Panc1 (cell line): ENCODE measurements around the gene MRPL55. TPM values are rescaled to one million over a fixed set of nuclear protein-coding genes. Genes with fewer than 3 reads are reported as not detected.

Experiments
- ATAC-seq: fragments of 200-7000 bp; cut with Tn5 transposase; 2 replicates; pipeline ENCODE4 v1.9.1; 2020; ENCODE audit warnings: mild to moderate bottlenecking, moderate library complexity
- BruUV-seq: library from RNA; stranded (reverse); fragments of 400-500 nt; replicated peaks from 2 replicates; lab custom pipeline; 2021; lab: Mats Ljungman, UMichigan
- CTCF ChIA-PET: fragments of 300-600 bp; sonication (Branson Sonifier 250); formaldehyde crosslinking; loops from one replicate; lab custom pipeline; 2022; ENCODE audit warnings: antibody characterized with exemption; lab: Charles Lee
- POLR2A ChIA-PET: fragments of 300-600 bp; sonication (Branson Sonifier 250); formaldehyde crosslinking; loops from one replicate; lab custom pipeline; 2022; ENCODE audit warnings: antibody characterized with exemption; lab: Charles Lee
- DNase-seq: peaks from one replicate; pipeline ENCODE4 v3.0.0-alpha.2; 2010; ENCODE audit warnings: low read depth, low spot score
- H3K27ac ChIP-seq: 2 replicates; pipeline ENCODE4 v1.5.1; 2011; ENCODE audit warnings: mild to moderate bottlenecking, low read length, inconsistent platforms
- H3K27me3 ChIP-seq: fragments of 200-500 bp; sonication (Bioruptor generic); 2 replicates; pipeline ENCODE4 v1.6.0; 2014; ENCODE audit warnings: low read length, inconsistent platforms; ENCODE audit not compliant: control insufficient read depth, insufficient read depth
- H3K36me3 ChIP-seq: fragments of 200-500 bp; sonication (Bioruptor generic); 2 replicates; pipeline ENCODE4 v1.5.1; 2014; ENCODE audit warnings: inconsistent platforms, mild to moderate bottlenecking, low read length, moderate library complexity; ENCODE audit not compliant: control insufficient read depth, insufficient read depth
- H3K4me1 ChIP-seq: 2 replicates; pipeline ENCODE4 v1.5.1; 2011; ENCODE audit warnings: inconsistent platforms, mild to moderate bottlenecking, low read length, moderate library complexity; ENCODE audit not compliant: control insufficient read depth, insufficient read depth
- H3K4me3 ChIP-seq, 2 experiments: 2 replicates each; pipeline ENCODE4 v1.5.1; 2011 to 2012; ENCODE audit warnings: low read depth in 2 of 2, low read length in 2 of 2, mild to moderate bottlenecking in 2 of 2, inconsistent platforms in 1 of 2, moderate library complexity in 1 of 2
- H3K9me3 ChIP-seq: fragments of 200-500 bp; sonication (Bioruptor generic); 2 replicates; pipeline ENCODE4 v1.5.1; 2014; ENCODE audit warnings: low read depth, mild to moderate bottlenecking, inconsistent platforms, low read length, moderate library complexity; ENCODE audit not compliant: control insufficient read depth, insufficient read depth
- POLR2AphosphoS5 ChIP-seq: IDR thresholded peaks from 2 replicates; pipeline ENCODE4 v1.6.1; 2012; ENCODE audit warnings: mild to moderate bottlenecking, low read depth, low read length, moderate library complexity
- SIN3A ChIP-seq: IDR thresholded peaks from 2 replicates; pipeline ENCODE4 v1.6.1; 2012; ENCODE audit warnings: low read depth, mild to moderate bottlenecking, low read length, moderate library complexity, borderline replicate concordance; ENCODE audit not compliant: insufficient read depth
- TCF7L2 ChIP-seq: IDR thresholded peaks from 2 replicates; pipeline ENCODE4 v1.6.1; 2011; ENCODE audit warnings: mild to moderate bottlenecking, low read depth, low read length, inconsistent platforms
- in situ Hi-C: cut with HindIII; loops from 2 replicates; pipeline ENCODE4 v1.10.0; 2016; ENCODE audit warnings: low sequenced_read_pairs, low pct_unique_long_range_greater_than_20kb
- intact Hi-C: fragments of 100-400 bp; cut with micrococcal nuclease; formaldehyde crosslinking; loops from one replicate; pipeline ENCODE4 v1.10.0; 2022; ENCODE audit not compliant: unreplicated experiment
- microRNA-seq: library from miRNA; unstranded; fragments of <30 nt; microRNA quantifications from one replicate; pipeline ENCODE4 v1.1.0, GENCODE V29; 2020; ENCODE audit not compliant: unreplicated experiment
- total RNA-seq: library from RNA; stranded (reverse); gene quantifications from one replicate; pipeline ENCODE4 v1.2.1, GENCODE V29; 2021; ENCODE audit not compliant: unreplicated experiment
- TF ChIP-seq, protein P1 (sequence below): fragments of 450-650 bp; IDR thresholded peaks from 2 replicates; pipeline ENCODE4 v1.5.1; 2017; ENCODE audit warnings: mild to moderate bottlenecking
- TF ChIP-seq, protein P2 (sequence below), 2 experiments: IDR thresholded peaks; 2 replicates each; pipeline ENCODE4 v1.6.1; 2011 to 2012; ENCODE audit warnings: low read depth in 2 of 2, control low read depth in 1 of 2, low read length in 1 of 2, mild to moderate bottlenecking in 1 of 2, moderate library complexity in 1 of 2; ENCODE audit not compliant: insufficient read depth in 1 of 2

Gene MRPL55
- total RNA-seq, 1 experiment from 2014 or later: 53.0 TPM

DNA sequence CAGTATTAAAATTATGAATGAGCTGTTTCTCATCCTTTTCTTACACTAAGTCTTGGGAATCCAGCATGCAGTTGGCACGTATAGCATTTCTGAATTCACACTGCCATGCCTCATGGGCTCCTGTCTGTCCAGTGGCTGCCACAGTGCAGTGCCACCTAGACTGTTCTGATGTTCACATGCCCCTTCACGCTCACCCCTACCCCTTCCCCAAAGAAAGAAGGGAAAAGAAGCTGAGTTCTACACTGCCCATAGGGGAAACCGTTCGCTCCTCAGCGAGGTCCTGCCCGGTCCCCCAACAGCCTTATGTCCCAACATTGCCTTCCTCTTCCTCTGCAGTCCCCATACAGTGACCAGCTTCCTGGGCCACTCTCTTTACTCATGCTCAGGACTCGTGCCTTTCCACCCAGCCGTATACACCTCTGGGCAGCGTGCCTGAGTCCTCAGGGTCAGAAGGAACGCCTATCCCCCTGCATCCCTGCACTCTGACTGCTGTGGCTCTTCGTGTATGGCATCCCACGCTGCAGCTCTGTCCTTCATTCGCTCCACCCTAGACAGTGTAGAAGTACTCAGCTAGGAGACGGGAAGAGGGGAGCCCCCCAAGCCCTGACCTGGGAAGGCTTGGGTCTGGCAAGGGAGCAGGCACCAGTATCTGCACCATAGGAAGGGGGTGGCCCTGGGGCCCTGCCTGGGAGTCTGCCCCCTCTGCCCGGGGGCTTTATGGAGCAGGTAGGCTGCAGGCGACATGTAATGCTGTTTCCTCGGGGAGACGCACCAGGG lies 50.7 kb downstream of the MRPL55 start:
- DNase-seq (no peak), ATAC-seq (peak; percentile 10; the same call in 1 of the 2 replicates)
- Histone ChIP-seq H3K27ac (no peak overlapping the region), H3K4me1 (peaks cover 3% of the 10 kb centered on the region; the same call in 1 of the 2 replicates), H3K36me3 (no peaks in the 10 kb centered on the region), H3K9me3 (no peaks in the 10 kb centered on the region), H3K4me3 (no peak overlapping the region), H3K27me3 (peaks cover 6% of the 10 kb centered on the region; the same call in 1 of the 2 replicates)
- intact Hi-C loops (no loop called here), in situ Hi-C loops (no loop called here)
- ChIA-PET POLR2A (no interaction called here), CTCF (no interaction called here)
- BruUV-seq: no TSS peak
- no peak for TF ChIP-seq POLR2AphosphoS5
- no peak for TF ChIP-seq SIN3A
- TF ChIP-seq TCF7L2: no peak
- TF ChIP-seq, protein P1, sequence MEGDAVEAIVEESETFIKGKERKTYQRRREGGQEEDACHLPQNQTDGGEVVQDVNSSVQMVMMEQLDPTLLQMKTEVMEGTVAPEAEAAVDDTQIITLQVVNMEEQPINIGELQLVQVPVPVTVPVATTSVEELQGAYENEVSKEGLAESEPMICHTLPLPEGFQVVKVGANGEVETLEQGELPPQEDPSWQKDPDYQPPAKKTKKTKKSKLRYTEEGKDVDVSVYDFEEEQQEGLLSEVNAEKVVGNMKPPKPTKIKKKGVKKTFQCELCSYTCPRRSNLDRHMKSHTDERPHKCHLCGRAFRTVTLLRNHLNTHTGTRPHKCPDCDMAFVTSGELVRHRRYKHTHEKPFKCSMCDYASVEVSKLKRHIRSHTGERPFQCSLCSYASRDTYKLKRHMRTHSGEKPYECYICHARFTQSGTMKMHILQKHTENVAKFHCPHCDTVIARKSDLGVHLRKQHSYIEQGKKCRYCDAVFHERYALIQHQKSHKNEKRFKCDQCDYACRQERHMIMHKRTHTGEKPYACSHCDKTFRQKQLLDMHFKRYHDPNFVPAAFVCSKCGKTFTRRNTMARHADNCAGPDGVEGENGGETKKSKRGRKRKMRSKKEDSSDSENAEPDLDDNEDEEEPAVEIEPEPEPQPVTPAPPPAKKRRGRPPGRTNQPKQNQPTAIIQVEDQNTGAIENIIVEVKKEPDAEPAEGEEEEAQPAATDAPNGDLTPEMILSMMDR: no peak
- TF ChIP-seq, protein P2, sequence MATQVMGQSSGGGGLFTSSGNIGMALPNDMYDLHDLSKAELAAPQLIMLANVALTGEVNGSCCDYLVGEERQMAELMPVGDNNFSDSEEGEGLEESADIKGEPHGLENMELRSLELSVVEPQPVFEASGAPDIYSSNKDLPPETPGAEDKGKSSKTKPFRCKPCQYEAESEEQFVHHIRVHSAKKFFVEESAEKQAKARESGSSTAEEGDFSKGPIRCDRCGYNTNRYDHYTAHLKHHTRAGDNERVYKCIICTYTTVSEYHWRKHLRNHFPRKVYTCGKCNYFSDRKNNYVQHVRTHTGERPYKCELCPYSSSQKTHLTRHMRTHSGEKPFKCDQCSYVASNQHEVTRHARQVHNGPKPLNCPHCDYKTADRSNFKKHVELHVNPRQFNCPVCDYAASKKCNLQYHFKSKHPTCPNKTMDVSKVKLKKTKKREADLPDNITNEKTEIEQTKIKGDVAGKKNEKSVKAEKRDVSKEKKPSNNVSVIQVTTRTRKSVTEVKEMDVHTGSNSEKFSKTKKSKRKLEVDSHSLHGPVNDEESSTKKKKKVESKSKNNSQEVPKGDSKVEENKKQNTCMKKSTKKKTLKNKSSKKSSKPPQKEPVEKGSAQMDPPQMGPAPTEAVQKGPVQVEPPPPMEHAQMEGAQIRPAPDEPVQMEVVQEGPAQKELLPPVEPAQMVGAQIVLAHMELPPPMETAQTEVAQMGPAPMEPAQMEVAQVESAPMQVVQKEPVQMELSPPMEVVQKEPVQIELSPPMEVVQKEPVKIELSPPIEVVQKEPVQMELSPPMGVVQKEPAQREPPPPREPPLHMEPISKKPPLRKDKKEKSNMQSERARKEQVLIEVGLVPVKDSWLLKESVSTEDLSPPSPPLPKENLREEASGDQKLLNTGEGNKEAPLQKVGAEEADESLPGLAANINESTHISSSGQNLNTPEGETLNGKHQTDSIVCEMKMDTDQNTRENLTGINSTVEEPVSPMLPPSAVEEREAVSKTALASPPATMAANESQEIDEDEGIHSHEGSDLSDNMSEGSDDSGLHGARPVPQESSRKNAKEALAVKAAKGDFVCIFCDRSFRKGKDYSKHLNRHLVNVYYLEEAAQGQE (IDR thresholded peaks at IDR 0.05; ENCODE audit: insufficient read depth in 1 of 2, low read depth in 2 of 2, low read length in 1 of 2): no peak

Small RNAs within 50 kb of the gene (microRNA-seq; reads per million reads assigned to microRNA genes)
- 7.6 reads per million, percentile 23 among the genes with 10 or more reads in this experiment for gene MIR3620

Other genes with a start within 250 kb of the MRPL55 start
- 26.5 TPM for gene WNT9A, start 161.4 kb downstream of the MRPL55 start, total RNA-seq
- gene WNT3A, start 102.3 kb downstream of the MRPL55 start, total RNA-seq: not detected
- 321 TPM for gene ARF1, start 26.6 kb downstream of the MRPL55 start, total RNA-seq
- 24.9 TPM for gene C1orf35, start 6.0 kb downstream of the MRPL55 start, total RNA-seq
- gene GUK1, start 31.0 kb upstream of the MRPL55 start, total RNA-seq: 188 TPM
- 2.4 TPM for gene GJC2, start 40.6 kb upstream of the MRPL55 start, total RNA-seq
- gene IBA57, start 56.5 kb upstream of the MRPL55 start, total RNA-seq: 11.3 TPM
- 10.5 TPM for gene OBSCN, start 98.7 kb upstream of the MRPL55 start, total RNA-seq